GM21737 (cell line): ENCODE data around the gene NSUN4.
A peak's percentile ranks its signal among the peaks of the same experiment; 100 is the strongest.
"Not testable (repeated sequence)": the region's sequence is repeated elsewhere in the genome, so short reads cannot be mapped to it uniquely, and the experiment has no call there.

Source experiments
- ATAC-seq: cut with Tn5 transposase; IDR thresholded peaks from one replicate; pipeline ENCODE4 v1.9.1; 2021; ENCODE audit warnings: mild to moderate bottlenecking, moderate library complexity; ENCODE audit not compliant: unreplicated experiment

NSUN4 gene

GRCh38 chr1:46340404-46341221 lies at the start of gene NSUN4:
TSS of gene NSUN4 (plus strand) at chr1:46340807. CDS start at chr1:46340827, 20 bp downstream.
- peak; percentile 81 for ATAC-seq

- ATAC-seq = no peak
These were observed 45.3 kb upstream of the NSUN4 start for GRCh38 chr1:46295306-46295705.

GRCh38 chr1:46298387-46298786 lies 42.2 kb upstream of the NSUN4 start:
- ATAC-seq = no peak

- no peak for ATAC-seq
These were observed 39.8 kb upstream of the NSUN4 start for GRCh38 chr1:46300673-46301405.

- ATAC-seq = no peak
These were observed 39.2 kb upstream of the NSUN4 start for GRCh38 chr1:46301406-46301807.

GRCh38 chr1:46301808-46302640 lies 38.6 kb upstream of the NSUN4 start:
- ATAC-seq = peak; percentile 37

GRCh38 chr1:46302641-46303037 lies 38.0 kb upstream of the NSUN4 start:
- peak; percentile 11 for ATAC-seq

GRCh38 chr1:46303038-46303871 lies 37.4 kb upstream of the NSUN4 start, which contains the start of the genes LRRC41 and UQCRH:
TSS of gene LRRC41 (minus strand) at chr1:46303616. CDS start at chr1:46303322, 294 bp downstream.
TSS of gene UQCRH (plus strand) at chr1:46303698. CDS start at chr1:46303767, 69 bp downstream.
- ATAC-seq = peak; percentile 72

GRCh38 chr1:46303872-46304326 lies 36.7 kb upstream of the NSUN4 start:
- no peak for ATAC-seq

GRCh38 chr1:46306159-46306530 lies 34.5 kb upstream of the NSUN4 start:
- no peak for ATAC-seq

- ATAC-seq = no peak
These were observed 31.0 kb upstream of the NSUN4 start for GRCh38 chr1:46309401-46310159.

- no peak for ATAC-seq
These were observed 30.3 kb upstream of the NSUN4 start for GRCh38 chr1:46310321-46310720.

- ATAC-seq = no peak
These were observed 24.8 kb upstream of the NSUN4 start for GRCh38 chr1:46315669-46316403.

GRCh38 chr1:46317323-46317722 lies 23.3 kb upstream of the NSUN4 start:
- ATAC-seq = no peak

- not testable (repeated sequence) for ATAC-seq
These were observed 21.3 kb upstream of the NSUN4 start for GRCh38 chr1:46319301-46319700.

GRCh38 chr1:46319960-46320914 lies 20.4 kb upstream of the NSUN4 start:
- ATAC-seq = not testable (repeated sequence)

GRCh38 chr1:46322191-46322590 lies 18.4 kb upstream of the NSUN4 start:
- not testable (repeated sequence) for ATAC-seq
